HEK293T (cell line): ENCODE data around the gene CAMK2D.

Experiments
- ARNT ChIP-seq: fragments of 450-650 bp; IDR thresholded peaks from 2 replicates; pipeline ENCODE4 v1.6.1; 2017; ENCODE audit warnings: mild to moderate bottlenecking
- BHLHE40 ChIP-seq: fragments of 450-650 bp; IDR thresholded peaks from 2 replicates; pipeline ENCODE4 v1.6.1; 2016; ENCODE audit warnings: mild to moderate bottlenecking, moderate library complexity, borderline replicate concordance
- CTBP1 ChIP-seq: fragments of 450-650 bp; IDR thresholded peaks from 2 replicates; pipeline ENCODE4 v1.6.1; 2016; ENCODE audit warnings: borderline replicate concordance
- ELF4 ChIP-seq: fragments of 450-650 bp; IDR thresholded peaks from 2 replicates; pipeline ENCODE4 v1.6.1; 2017; ENCODE audit warnings: antibody characterized with exemption
- FOXA1 ChIP-seq: fragments of 450-650 bp; IDR thresholded peaks from 2 replicates; pipeline ENCODE4 v1.6.1; 2016; ENCODE audit warnings: mild to moderate bottlenecking
- FOXM1 ChIP-seq: fragments of 450-650 bp; IDR thresholded peaks from 2 replicates; pipeline ENCODE4 v1.6.1; 2017; ENCODE audit warnings: mild to moderate bottlenecking, borderline replicate concordance
- HDGF ChIP-seq: fragments of 450-650 bp; IDR thresholded peaks from 2 replicates; pipeline ENCODE4 v1.6.1; 2017; ENCODE audit warnings: antibody characterized with exemption, borderline replicate concordance
- L3MBTL2 ChIP-seq: fragments of 450-650 bp; conservative IDR thresholded peaks from 2 replicates; pipeline ENCODE4 v1.6.1; 2016; ENCODE audit warnings: mild to moderate bottlenecking
- LEF1 ChIP-seq: fragments of 450-650 bp; IDR thresholded peaks from 2 replicates; pipeline ENCODE4 v1.6.1; 2017; ENCODE audit warnings: mild to moderate bottlenecking, borderline replicate concordance
- NFRKB ChIP-seq: fragments of 450-650 bp; IDR thresholded peaks from 2 replicates; pipeline ENCODE4 v1.6.1; 2016; ENCODE audit warnings: mild to moderate bottlenecking, moderate library complexity
- SP1 ChIP-seq: fragments of 450-650 bp; IDR thresholded peaks from 2 replicates; pipeline ENCODE4 v1.6.1; 2017
- ZNF384 ChIP-seq: fragments of 450-650 bp; IDR thresholded peaks from 2 replicates; pipeline ENCODE4 v1.6.1; 2016
- TF ChIP-seq, protein P1 (sequence below): fragments of 450-650 bp; IDR thresholded peaks from 2 replicates; pipeline ENCODE4 v1.6.1; 2016

DNA sequence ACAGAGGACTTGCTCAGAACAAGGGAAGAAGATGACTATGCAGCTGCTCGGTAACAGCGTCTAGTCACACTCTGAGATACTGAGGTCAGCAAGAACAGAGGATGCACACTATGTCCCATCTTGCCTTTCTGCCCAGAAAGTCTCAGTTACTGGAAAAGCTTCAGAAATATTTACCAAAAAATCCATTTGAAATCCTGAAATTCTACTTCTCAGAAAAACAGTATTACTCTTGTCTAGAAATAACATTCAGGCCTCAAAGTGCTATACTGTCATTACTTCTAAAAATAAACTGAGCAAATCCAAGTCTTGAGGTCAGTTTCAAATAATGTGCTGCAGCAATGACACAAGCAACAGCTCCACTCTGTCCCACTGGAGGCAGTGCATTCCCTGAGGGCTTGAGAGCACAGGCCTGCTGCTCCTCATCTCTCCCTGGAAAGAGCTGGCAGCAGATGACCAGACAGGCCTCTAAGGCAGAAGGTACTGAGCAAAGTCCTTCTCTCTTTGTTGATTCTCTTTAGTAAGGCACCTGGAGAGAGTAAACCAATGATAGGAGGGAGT, 76.9 kb downstream of the CAMK2D start:
- TF ChIP-seq FOXM1: no peak
- TF ChIP-seq ZNF384: no peak
- TF ChIP-seq HDGF: no peak
- no peak for TF ChIP-seq NFRKB
- TF ChIP-seq L3MBTL2: no peak
- no peak for TF ChIP-seq ARNT
- no peak for TF ChIP-seq SP1
- TF ChIP-seq, protein P1, sequence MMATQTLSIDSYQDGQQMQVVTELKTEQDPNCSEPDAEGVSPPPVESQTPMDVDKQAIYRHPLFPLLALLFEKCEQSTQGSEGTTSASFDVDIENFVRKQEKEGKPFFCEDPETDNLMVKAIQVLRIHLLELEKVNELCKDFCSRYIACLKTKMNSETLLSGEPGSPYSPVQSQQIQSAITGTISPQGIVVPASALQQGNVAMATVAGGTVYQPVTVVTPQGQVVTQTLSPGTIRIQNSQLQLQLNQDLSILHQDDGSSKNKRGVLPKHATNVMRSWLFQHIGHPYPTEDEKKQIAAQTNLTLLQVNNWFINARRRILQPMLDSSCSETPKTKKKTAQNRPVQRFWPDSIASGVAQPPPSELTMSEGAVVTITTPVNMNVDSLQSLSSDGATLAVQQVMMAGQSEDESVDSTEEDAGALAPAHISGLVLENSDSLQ: no peak
- no peak for TF ChIP-seq CTBP1
- TF ChIP-seq BHLHE40: no peak
- no peak for TF ChIP-seq LEF1
- no peak for TF ChIP-seq ELF4
- no peak for TF ChIP-seq FOXA1
